K562 (cell line): ENCODE results near the gene RAD51D. TPM values are rescaled to one million over a fixed set of nuclear protein-coding genes. Genes with fewer than 3 reads are reported as not detected.

Experiments used
- ATAC-seq: fragments of 200-7000 bp; cut with Tn5 transposase; 3 replicates; pipeline ENCODE4 v1.9.1; 2020; ENCODE audit warnings: moderate library complexity
- BruUV-seq: library from RNA; stranded (reverse); fragments of 400-500 nt; replicated peaks from 2 replicates; lab custom pipeline; 2021; lab: Mats Ljungman, UMichigan
- CTCF ChIA-PET: fragments of 300-600 bp; formaldehyde crosslinking; extraction: SDS; loops from one replicate; lab custom pipeline; 2021; ENCODE audit warnings: low intra/inter-chr PET ratio; lab: Yijun Ruan, JAX
- POLR2A ChIA-PET: fragments of 300-600, 350-650 bp; sonication (Branson Sonifier 250); formaldehyde crosslinking; extraction: SDS; loops from one replicate; lab custom pipeline; 2021; ENCODE audit warnings: antibody characterized with exemption, inconsistent platforms; lab: Yijun Ruan, JAX
- DNase-seq, 4 experiments: peaks; one replicate each; pipeline versions ENCODE4 v3.0.0 to v3.0.0-alpha.2; 2011 to 2018; ENCODE audit warnings: low spot score in 3 of 4, mixed read lengths in 3 of 4; ENCODE audit errors: extremely low read depth in 1 of 4
- FAIRE-seq: peaks from 2 replicates; lab custom pipeline; 2011; peaks lifted over from hg19 to GRCh38; lab: Jason Lieb, UNC
- H2AFZ ChIP-seq: 2 replicates; pipeline ENCODE4 v1.6.0; 2011; ENCODE audit warnings: low read depth, low read length, control low read depth, inconsistent platforms
- H3K27ac ChIP-seq: fragments of 200-600 bp; 3 replicates; pipeline ENCODE4 v1.8.0; 2011; ENCODE audit warnings: low read depth, mild to moderate bottlenecking, control low read depth, inconsistent platforms, low read length, moderate library complexity, mixed read lengths; ENCODE audit errors: extremely low read depth
- H3K27me3 ChIP-seq, 2 experiments: fragments of 300-600 bp in 1 of 2; 2 replicates in 1 of 2; 3 replicates in 1 of 2; pipeline versions ENCODE4 v1.6.0 to v1.8.0; 2011; ENCODE audit warnings: inconsistent platforms in 2 of 2, low read length in 2 of 2, mild to moderate bottlenecking in 1 of 2, mixed read lengths in 1 of 2, moderate library complexity in 1 of 2; ENCODE audit not compliant: control insufficient read depth in 2 of 2, insufficient read depth in 2 of 2
- H3K36me3 ChIP-seq: fragments of 300-600 bp; 3 replicates; pipeline ENCODE4 v1.8.0; 2011; ENCODE audit warnings: mild to moderate bottlenecking, low read length, inconsistent platforms; ENCODE audit not compliant: control insufficient read depth, insufficient read depth
- H3K4me1 ChIP-seq, 2 experiments: fragments of 200-600 bp in 1 of 2; replicated peaks in 1 of 2; 2 replicates in 1 of 2; 3 replicates in 1 of 2; pipeline versions ENCODE4 v1.5.1 to v1.8.0; 2011; ENCODE audit warnings: inconsistent platforms in 2 of 2, low read length in 2 of 2, mild to moderate bottlenecking in 1 of 2, mixed read lengths in 1 of 2, moderate library complexity in 1 of 2; ENCODE audit not compliant: control insufficient read depth in 2 of 2, insufficient read depth in 2 of 2
- H3K4me2 ChIP-seq: 2 replicates; pipeline ENCODE4 v1.6.1; 2011; ENCODE audit warnings: low read length, control low read depth, inconsistent platforms, mixed read lengths; ENCODE audit not compliant: insufficient read depth
- H3K4me3 ChIP-seq: fragments of 200-600 bp; sonication (generic), shearing (Covaris generic); 2 replicates; pipeline ENCODE4 v1.5.1; 2016; ENCODE audit warnings: control low read depth, inconsistent platforms
- H3K79me2 ChIP-seq: fragments of 200-600 bp; 3 replicates; pipeline ENCODE4 v1.8.0; 2011; ENCODE audit warnings: low read length, inconsistent platforms; ENCODE audit not compliant: control insufficient read depth, insufficient read depth
- H3K9ac ChIP-seq, 2 experiments: 2 replicates each; pipeline versions ENCODE4 v1.6.0 to v1.6.1; 2011; ENCODE audit warnings: low read depth in 2 of 2, low read length in 2 of 2, control low read depth in 1 of 2, inconsistent platforms in 1 of 2, mild to moderate bottlenecking in 1 of 2, mixed read lengths in 1 of 2; ENCODE audit not compliant: insufficient read depth in 1 of 2
- H3K9me1 ChIP-seq: one replicate; pipeline ENCODE4 v1.6.0; 2011; ENCODE audit warnings: inconsistent platforms, mild to moderate bottlenecking, low read length, moderate library complexity; ENCODE audit not compliant: control insufficient read depth, insufficient read depth
- H3K9me3 ChIP-seq: replicated peaks from 2 replicates; pipeline ENCODE4 v1.5.1; 2011; ENCODE audit warnings: low read depth, low read length, inconsistent platforms; ENCODE audit not compliant: control insufficient read depth, insufficient read depth
- H4K20me1 ChIP-seq: replicated peaks from 2 replicates; pipeline ENCODE4 v1.6.1; 2011; ENCODE audit warnings: low read length, inconsistent platforms, mixed read lengths; ENCODE audit not compliant: control insufficient read depth, insufficient read depth
- ARHGAP35 ChIP-seq: fragments of 450-650 bp; IDR thresholded peaks from 2 replicates; pipeline ENCODE4 v1.6.1; 2018; ENCODE audit not compliant: partially characterized antibody
- ARNT ChIP-seq, 2 experiments: fragments of 450-650 bp; IDR thresholded peaks; 2 replicates each; pipeline ENCODE4 v1.6.1; 2016; ENCODE audit warnings: mild to moderate bottlenecking in 1 of 2
- CHD2 ChIP-seq: IDR thresholded peaks from 2 replicates; pipeline ENCODE4 v1.6.1; 2011; ENCODE audit warnings: low read depth, low read length
- GTF2E2 ChIP-seq: fragments of 200-800 bp; sonication (Bioruptor generic); IDR thresholded peaks from 2 replicates; pipeline ENCODE4 v1.6.1; 2016; ENCODE audit warnings: missing genetic modification characterization, missing compliant biosample characterization
- KLF10 ChIP-seq: fragments of 250-450 bp; sonication (Bioruptor Pico); IDR thresholded peaks from 2 replicates; pipeline ENCODE4 v1.6.1; 2021; ENCODE audit warnings: matching md5 sums
- LARP7 ChIP-seq: fragments of 450-650 bp; IDR thresholded peaks from 2 replicates; pipeline ENCODE4 v1.6.1; 2016
- MYBL2 ChIP-seq, 2 experiments: fragments of 450-650 bp in 1 of 2; sonication (generic) in 1 of 2; formaldehyde crosslinking in 1 of 2; IDR thresholded peaks; 2 replicates each; pipeline versions ENCODE4 v1.6.1 to v1.8.1; 2017 to 2022; ENCODE audit warnings: borderline replicate concordance in 1 of 2, inconsistent platforms in 1 of 2, low read depth in 1 of 2, mild to moderate bottlenecking in 1 of 2, missing genetic modification reagents in 1 of 2, moderate library complexity in 1 of 2
- POLR2G ChIP-seq: fragments of 200-400 bp; formaldehyde crosslinking; IDR thresholded peaks from 2 replicates; pipeline ENCODE4 v1.6.1; 2017; ENCODE audit warnings: low read depth, mild to moderate bottlenecking, antibody characterized with exemption, low read length, moderate library complexity
- ZNF143 ChIP-seq: sonication (generic); formaldehyde crosslinking; IDR thresholded peaks from 2 replicates; pipeline ENCODE4 v1.9.0; 2022; ENCODE audit warnings: mild to moderate bottlenecking, missing genetic modification reagents
- ZNF146 ChIP-seq: IDR thresholded peaks from one replicate; pipeline ENCODE4 v1.6.1; 2018; ENCODE audit warnings: missing compliant biosample characterization; ENCODE audit not compliant: unreplicated experiment
- WGBS: fragments of 100-300 bp; shearing (Covaris generic); methylation state at CpG from one replicate; pipeline ENCODE4 v1.1.6; 2016; ENCODE audit warnings: low coverage, mixed read lengths; ENCODE audit not compliant: insufficient coverage; ENCODE audit errors: missing lambda C conversion rate; 5-methylcytosine and 5-hydroxymethylcytosine counted together
- in situ Hi-C: fragments of 300-500 bp; cut with MboI; formaldehyde crosslinking; loops from 4 replicates; pipeline ENCODE4 v1.15.0; 2018; ENCODE audit warnings: inconsistent platforms, mixed read lengths
- intact Hi-C: fragments of 100-400 bp; cut with micrococcal nuclease; formaldehyde crosslinking; loops from 2 replicates; pipeline ENCODE4 v1.14.2; 2022
- polyA plus RNA-seq, 8 experiments: library from polyadenylated mRNA; depleted of rRNA in 4 of 8; stranded (reverse) in 5 of 8; unstranded in 3 of 8; fragments of >200 nt; fragmentation: Nextera tagmentation in 2 of 8; fragmentation: Illumina TruSeq in 1 of 8; extraction: Ambion mirVana in 2 of 8; extraction: Trizol in 1 of 8; gene quantifications; 2 replicates each; pipeline versions ENCODE4 v1.2.1 to v1.2.3, GENCODE V29; 2011 to 2014; ENCODE audit warnings: inconsistent platforms in 1 of 8, missing spikeins in 1 of 8
- total RNA-seq, 7 experiments: library from RNA; depleted of rRNA in 6 of 7; stranded (reverse); fragments of >200 nt in 6 of 7; fragmentation: Illumina TruSeq in 2 of 7; extraction: Trizol in 2 of 7; gene quantifications; 2 replicates each; pipeline versions ENCODE4 v1.2.1 to v1.2.3, GENCODE V29; 2011 to 2021; ENCODE audit warnings: low replicate concordance in 1 of 7
- TF ChIP-seq, protein P1 (sequence below), 2 experiments: fragments of 450-650 bp; conservative IDR thresholded peaks; 2 replicates each; pipeline ENCODE4 v1.6.1; 2017; ENCODE audit warnings: mild to moderate bottlenecking in 2 of 2, moderate library complexity in 2 of 2
- TF ChIP-seq, protein P2 (sequence below): sonication (generic); formaldehyde crosslinking; IDR thresholded peaks from 2 replicates; pipeline ENCODE4 v1.8.1; 2023; ENCODE audit warnings: mild to moderate bottlenecking, missing genetic modification reagents
- TF ChIP-seq, protein P3 (sequence below): fragments of 450-650 bp; IDR thresholded peaks from 2 replicates; pipeline ENCODE4 v1.6.1; 2016; ENCODE audit warnings: missing biosample characterization, missing genetic modification characterization
- TF ChIP-seq, protein P4 (sequence below): sonication (generic); formaldehyde crosslinking; IDR thresholded peaks from 2 replicates; pipeline ENCODE4 v1.8.1; 2023; ENCODE audit warnings: mild to moderate bottlenecking, missing genetic modification reagents, moderate library complexity
- TF ChIP-seq, protein P5 (sequence below): fragments of 250-450 bp; sonication (Bioruptor Pico); IDR thresholded peaks from 2 replicates; pipeline ENCODE4 v1.5.0; 2021

The RAD51D gene
- total and polyA plus RNA-seq, 9 of the 15 experiments (the other 6 are each of a cell fraction or from before 2014, with no cell fraction given), result 2.2 to 16.9 (median 8.7) TPM

DNA sequence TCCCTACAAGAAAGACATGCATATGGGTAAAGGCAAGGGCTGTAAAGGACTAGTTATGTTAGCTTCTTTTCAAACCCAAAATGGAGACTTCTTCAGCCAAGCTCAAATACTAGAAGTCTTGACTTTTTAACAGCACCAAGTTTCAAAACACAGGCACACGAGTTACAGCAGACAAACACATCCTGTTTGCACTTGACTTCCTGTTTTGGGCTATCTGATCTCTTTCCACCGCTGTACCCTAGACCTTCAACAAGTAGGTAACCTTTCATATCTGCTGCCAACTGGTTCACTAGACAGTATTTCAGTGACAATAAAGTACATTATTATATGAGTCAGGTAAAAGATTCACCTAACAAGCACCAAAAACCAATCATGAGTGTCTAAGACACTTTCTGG is 68.5 kb downstream of the RAD51D start:
- H2AFZ ChIP-seq, result peak overlapping the region; percentile 78
- 0% methylated on average over 2 of the region's 2 CpGs for WGBS
- H4K20me1 ChIP-seq, result no peaks in the 10 kb centered on the region
- no TSS peak for BruUV-seq
- POLR2A ChIA-PET, result interaction anchor here (1.6 to 1.9 kb wide), 2 partner anchors 9 to 12 kb away, joined by 5 to 6 read pairs; partner anchors contain the start of gene RFFL
- peak overlapping the region; percentile 75 for H3K27ac ChIP-seq
- H3K4me2 ChIP-seq, result peak overlapping the region; percentile 63
- peaks cover 4 to 15% of the 10 kb centered on the region in 2 experiments for H3K4me1 ChIP-seq
- DNase-seq (peak in 3 of 4 experiments; percentile 13 to 68 (median 59)), ATAC-seq (peak; percentile 85), FAIRE-seq (peak; percentile 82)
- in situ Hi-C loops (no loop called here), intact Hi-C loops (no loop called here)
- no peaks in the 10 kb centered on the region for H3K9me1 ChIP-seq
- H3K27me3 ChIP-seq, result no peaks in the 10 kb centered on the region
- H3K4me3 ChIP-seq, result no peak overlapping the region
- CTCF ChIA-PET, result no interaction called here
- H3K36me3 ChIP-seq, result no peaks in the 10 kb centered on the region
- H3K79me2 ChIP-seq, result no peaks in the 10 kb centered on the region; the same call in 1 of the 3 replicates
- H3K9ac ChIP-seq, result peak overlapping the region in 1 of 2 experiments; percentile 40; a peak in 2 of 4 replicates
- H3K9me3 ChIP-seq, result no peaks in the 10 kb centered on the region
- TF ChIP-seq, protein P1, sequence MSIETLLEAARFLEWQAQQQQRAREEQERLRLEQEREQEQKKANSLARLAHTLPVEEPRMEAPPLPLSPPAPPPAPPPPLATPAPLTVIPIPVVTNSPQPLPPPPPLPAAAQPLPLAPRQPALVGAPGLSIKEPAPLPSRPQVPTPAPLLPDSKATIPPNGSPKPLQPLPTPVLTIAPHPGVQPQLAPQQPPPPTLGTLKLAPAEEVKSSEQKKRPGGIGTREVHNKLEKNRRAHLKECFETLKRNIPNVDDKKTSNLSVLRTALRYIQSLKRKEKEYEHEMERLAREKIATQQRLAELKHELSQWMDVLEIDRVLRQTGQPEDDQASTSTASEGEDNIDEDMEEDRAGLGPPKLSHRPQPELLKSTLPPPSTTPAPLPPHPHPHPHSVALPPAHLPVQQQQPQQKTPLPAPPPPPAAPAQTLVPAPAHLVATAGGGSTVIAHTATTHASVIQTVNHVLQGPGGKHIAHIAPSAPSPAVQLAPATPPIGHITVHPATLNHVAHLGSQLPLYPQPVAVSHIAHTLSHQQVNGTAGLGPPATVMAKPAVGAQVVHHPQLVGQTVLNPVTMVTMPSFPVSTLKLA (conservative IDR thresholded peaks at IDR 0.05), result peak; percentile 33 to 66; a peak in 3 of 4 replicates
- TF ChIP-seq, protein P2, sequence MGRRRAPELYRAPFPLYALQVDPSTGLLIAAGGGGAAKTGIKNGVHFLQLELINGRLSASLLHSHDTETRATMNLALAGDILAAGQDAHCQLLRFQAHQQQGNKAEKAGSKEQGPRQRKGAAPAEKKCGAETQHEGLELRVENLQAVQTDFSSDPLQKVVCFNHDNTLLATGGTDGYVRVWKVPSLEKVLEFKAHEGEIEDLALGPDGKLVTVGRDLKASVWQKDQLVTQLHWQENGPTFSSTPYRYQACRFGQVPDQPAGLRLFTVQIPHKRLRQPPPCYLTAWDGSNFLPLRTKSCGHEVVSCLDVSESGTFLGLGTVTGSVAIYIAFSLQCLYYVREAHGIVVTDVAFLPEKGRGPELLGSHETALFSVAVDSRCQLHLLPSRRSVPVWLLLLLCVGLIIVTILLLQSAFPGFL (CRISPR knock-in tag), result no peak
- TF ChIP-seq CHD2, result no peak
- no peak for TF ChIP-seq LARP7
- TF ChIP-seq GTF2E2 (tag), result no peak
- no peak for TF ChIP-seq MYBL2 (IDR thresholded peaks at IDR 0.05; ENCODE audit: low read depth)
- no peak for TF ChIP-seq MYBL2 (CRISPR knock-in tag; IDR thresholded peaks at IDR 0.05; ENCODE audit: borderline replicate concordance)
- 0 out of 4 replicates have a peak, but pooled peaks of 1 of the 2 experiments have one; percentile 44 for TF ChIP-seq ARNT (IDR thresholded peaks at IDR 0.05)
- TF ChIP-seq ZNF146, result no peak
- no peak for TF ChIP-seq KLF10 (CRISPR knock-in tag)
- TF ChIP-seq, protein P3, sequence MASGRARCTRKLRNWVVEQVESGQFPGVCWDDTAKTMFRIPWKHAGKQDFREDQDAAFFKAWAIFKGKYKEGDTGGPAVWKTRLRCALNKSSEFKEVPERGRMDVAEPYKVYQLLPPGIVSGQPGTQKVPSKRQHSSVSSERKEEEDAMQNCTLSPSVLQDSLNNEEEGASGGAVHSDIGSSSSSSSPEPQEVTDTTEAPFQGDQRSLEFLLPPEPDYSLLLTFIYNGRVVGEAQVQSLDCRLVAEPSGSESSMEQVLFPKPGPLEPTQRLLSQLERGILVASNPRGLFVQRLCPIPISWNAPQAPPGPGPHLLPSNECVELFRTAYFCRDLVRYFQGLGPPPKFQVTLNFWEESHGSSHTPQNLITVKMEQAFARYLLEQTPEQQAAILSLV (tag), result no peak
- no peak for TF ChIP-seq ZNF143 (CRISPR knock-in tag)
- TF ChIP-seq, protein P4, sequence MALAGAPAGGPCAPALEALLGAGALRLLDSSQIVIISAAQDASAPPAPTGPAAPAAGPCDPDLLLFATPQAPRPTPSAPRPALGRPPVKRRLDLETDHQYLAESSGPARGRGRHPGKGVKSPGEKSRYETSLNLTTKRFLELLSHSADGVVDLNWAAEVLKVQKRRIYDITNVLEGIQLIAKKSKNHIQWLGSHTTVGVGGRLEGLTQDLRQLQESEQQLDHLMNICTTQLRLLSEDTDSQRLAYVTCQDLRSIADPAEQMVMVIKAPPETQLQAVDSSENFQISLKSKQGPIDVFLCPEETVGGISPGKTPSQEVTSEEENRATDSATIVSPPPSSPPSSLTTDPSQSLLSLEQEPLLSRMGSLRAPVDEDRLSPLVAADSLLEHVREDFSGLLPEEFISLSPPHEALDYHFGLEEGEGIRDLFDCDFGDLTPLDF, result no peak
- TF ChIP-seq, protein P5, sequence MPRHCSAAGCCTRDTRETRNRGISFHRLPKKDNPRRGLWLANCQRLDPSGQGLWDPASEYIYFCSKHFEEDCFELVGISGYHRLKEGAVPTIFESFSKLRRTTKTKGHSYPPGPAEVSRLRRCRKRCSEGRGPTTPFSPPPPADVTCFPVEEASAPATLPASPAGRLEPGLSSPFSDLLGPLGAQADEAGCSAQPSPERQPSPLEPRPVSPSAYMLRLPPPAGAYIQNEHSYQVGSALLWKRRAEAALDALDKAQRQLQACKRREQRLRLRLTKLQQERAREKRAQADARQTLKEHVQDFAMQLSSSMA (CRISPR knock-in tag), result no peak
- TF ChIP-seq POLR2G, result no peak
- no peak for TF ChIP-seq ARHGAP35
